GM23248 (cell line): ENCODE data around the gene RAB11FIP5.

Source experiments
- EZH2 ChIP-seq: fragments of 200-600 bp; sonication (generic); IDR thresholded peaks from 2 replicates; pipeline ENCODE4 v1.6.1; 2018; ENCODE audit warnings: antibody characterized with exemption, mild to moderate bottlenecking; ENCODE audit not compliant: insufficient read depth, poor library complexity, severe bottlenecking
- EZH2phosphoT487 ChIP-seq: fragments of 200-600 bp; sonication (generic); IDR thresholded peaks from 2 replicates; pipeline ENCODE4 v1.6.1; 2018; ENCODE audit warnings: antibody characterized with exemption, moderate library complexity, mild to moderate bottlenecking, low read depth; ENCODE audit not compliant: insufficient read depth

GRCh38 chr2:73101626-73102256 lies 11.0 kb downstream of the RAB11FIP5 start:
- TF ChIP-seq EZH2, result no peak
- no peak for TF ChIP-seq EZH2phosphoT487
